Liver (tissue), 3 donors: ENCODE data around the gene ENTPD7.

Experiments used
- CTCF ChIP-seq: fragments of 150-350 bp; IDR thresholded peaks from 2 replicates; pipeline ENCODE4 v1.5.1; 2017; ENCODE audit warnings: improper control_type of control experiment, low read depth, low read length; ENCODE audit not compliant: missing input control
- EGR1 ChIP-seq, 2 donors: IDR thresholded peaks; 2 replicates each; pipeline ENCODE4 v1.6.1; 2016 to 2018; ENCODE audit warnings: antibody characterized with exemption in 2 of 2, low read depth in 2 of 2
- JUND ChIP-seq, 2 donors: IDR thresholded peaks; 2 replicates each; pipeline ENCODE4 v1.6.1; 2016; ENCODE audit warnings: antibody characterized with exemption in 2 of 2
- RAD21 ChIP-seq, 2 donors: IDR thresholded peaks; 2 replicates each; pipeline ENCODE4 v1.6.1; 2016; ENCODE audit warnings: antibody characterized with exemption in 2 of 2, mild to moderate bottlenecking in 2 of 2
- RXRA ChIP-seq, 2 donors: IDR thresholded peaks; 2 replicates each; pipeline ENCODE4 v1.6.1; 2017 to 2018; ENCODE audit warnings: antibody characterized with exemption in 2 of 2, mild to moderate bottlenecking in 1 of 2
- SP1 ChIP-seq: IDR thresholded peaks from 2 replicates; pipeline ENCODE4 v1.6.1; 2018; ENCODE audit warnings: antibody characterized with exemption, mild to moderate bottlenecking
- TAF1 ChIP-seq: conservative IDR thresholded peaks from 2 replicates; pipeline ENCODE4 v1.6.1; 2016; ENCODE audit warnings: antibody characterized with exemption, mild to moderate bottlenecking
- YY1 ChIP-seq: IDR thresholded peaks from 2 replicates; pipeline ENCODE4 v1.6.1; 2016; ENCODE audit warnings: antibody characterized with exemption, mild to moderate bottlenecking
- TF ChIP-seq, protein P1 (sequence below): IDR thresholded peaks from 2 replicates; pipeline ENCODE4 v1.6.1; 2016; ENCODE audit warnings: antibody characterized with exemption
- TF ChIP-seq, protein P2 (sequence below): IDR thresholded peaks from 2 replicates; pipeline ENCODE4 v1.6.1; 2016; ENCODE audit warnings: antibody characterized with exemption
- donor health status: healthy.
- donor health status: healthy.

DNA sequence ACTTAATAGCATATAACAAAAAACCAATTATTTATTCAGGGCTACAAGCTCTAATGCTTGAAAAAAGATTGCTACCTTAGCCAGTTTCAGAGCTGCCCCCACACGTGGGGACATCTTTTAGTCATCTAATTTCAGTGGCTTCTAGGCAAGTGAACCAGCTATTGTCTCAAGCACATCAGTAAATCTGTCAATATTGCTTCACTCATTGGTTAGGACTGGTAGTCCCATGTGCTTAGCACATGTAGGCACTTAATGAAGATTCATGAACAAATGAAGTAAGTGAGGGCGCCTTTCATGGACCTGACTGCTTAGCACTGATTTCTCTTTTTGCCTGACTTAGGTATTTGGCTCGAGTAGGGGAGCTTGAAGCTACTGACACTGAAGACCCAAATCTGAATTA lies 19.6 kb downstream of the ENTPD7 start:
- TF ChIP-seq CTCF (no peak), TAF1 (no peak), RXRA (IDR thresholded peaks at IDR 0.05) (no peak), JUND (IDR thresholded peaks at IDR 0.05) (no peak), EGR1 (IDR thresholded peaks at IDR 0.05; ENCODE audit: low read depth in 2 of 2) (no peak), YY1 (no peak), SP1 (no peak), RAD21 (IDR thresholded peaks at IDR 0.05) (no peak)
- TF ChIP-seq, protein P1, sequence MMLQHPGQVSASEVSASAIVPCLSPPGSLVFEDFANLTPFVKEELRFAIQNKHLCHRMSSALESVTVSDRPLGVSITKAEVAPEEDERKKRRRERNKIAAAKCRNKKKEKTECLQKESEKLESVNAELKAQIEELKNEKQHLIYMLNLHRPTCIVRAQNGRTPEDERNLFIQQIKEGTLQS: no peak
- TF ChIP-seq, protein P2, sequence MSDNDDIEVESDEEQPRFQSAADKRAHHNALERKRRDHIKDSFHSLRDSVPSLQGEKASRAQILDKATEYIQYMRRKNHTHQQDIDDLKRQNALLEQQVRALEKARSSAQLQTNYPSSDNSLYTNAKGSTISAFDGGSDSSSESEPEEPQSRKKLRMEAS: no peak
